Endothelial cell of umbilical vein (primary cell): Measurements from ENCODE around the gene TF. TPM values are rescaled to one million over a fixed set of nuclear protein-coding genes. Genes with fewer than 3 reads are reported as not detected.

Experiments
- BruUV-seq: library from RNA; stranded (reverse); fragments of 400-500 nt; replicated peaks from 2 replicates; lab custom pipeline; 2021; lab: Mats Ljungman, UMichigan
- CTCF ChIA-PET: fragments of 300-600, 350-600 bp; sonication (Branson Sonifier 250); formaldehyde crosslinking; loops from one replicate; lab custom pipeline; 2021; ENCODE audit warnings: antibody characterized with exemption, inconsistent platforms; lab: Charles Lee
- POLR2A ChIA-PET: fragments of 300-600, 350-600 bp; sonication (Branson Sonifier 250); formaldehyde crosslinking; loops from one replicate; lab custom pipeline; 2021; ENCODE audit warnings: antibody characterized with exemption, inconsistent platforms; lab: Charles Lee
- DNase-seq: peaks from one replicate; pipeline ENCODE4 v3.0.0-alpha.2; 2011; ENCODE audit warnings: low read depth, low spot score
- FAIRE-seq: peaks from 2 replicates; lab custom pipeline; 2011; peaks lifted over from hg19 to GRCh38; lab: Jason Lieb, UNC
- H2AFZ ChIP-seq: 2 replicates; pipeline ENCODE4 v1.6.0; 2012; ENCODE audit warnings: low read depth, low read length, control low read depth, inconsistent platforms
- H3K27ac ChIP-seq: 2 replicates; pipeline ENCODE4 v1.5.1; 2011; ENCODE audit warnings: low read depth, mild to moderate bottlenecking, control low read depth, low read length, moderate library complexity; ENCODE audit not compliant: insufficient read depth
- H3K27me3 ChIP-seq, 2 experiments: 2 replicates each; pipeline versions ENCODE4 v1.6.0 to v1.6.1; 2011; ENCODE audit warnings: low read length in 2 of 2, mixed read lengths in 1 of 2; ENCODE audit not compliant: control insufficient read depth in 2 of 2, insufficient read depth in 2 of 2
- H3K36me3 ChIP-seq, 2 experiments: 2 replicates in 1 of 2; 3 replicates in 1 of 2; pipeline ENCODE4 v1.5.1; 2011; ENCODE audit warnings: low read length in 2 of 2, mild to moderate bottlenecking in 1 of 2, moderate library complexity in 1 of 2; ENCODE audit not compliant: control insufficient read depth in 2 of 2, insufficient read depth in 2 of 2; ENCODE audit errors: extremely low read depth in 1 of 2
- H3K4me1 ChIP-seq: 3 replicates; pipeline ENCODE4 v1.5.1; 2011; ENCODE audit warnings: mild to moderate bottlenecking, low read length; ENCODE audit not compliant: control insufficient read depth, insufficient read depth; ENCODE audit errors: extremely low read depth
- H3K4me2 ChIP-seq: 2 replicates; pipeline ENCODE4 v1.6.1; 2011; ENCODE audit warnings: low read length, control low read depth, mixed read lengths; ENCODE audit not compliant: insufficient read depth
- H3K4me3 ChIP-seq, 3 experiments: fragments of 200-600 bp in 1 of 3; sonication (generic), shearing (Covaris generic) in 1 of 3; replicated peaks in 1 of 3; 2 replicates each; pipeline ENCODE4 v1.5.1; 2011 to 2016; ENCODE audit warnings: control low read depth in 3 of 3, low read length in 3 of 3, mild to moderate bottlenecking in 2 of 3, inconsistent platforms in 1 of 3, low read depth in 1 of 3, moderate library complexity in 1 of 3; ENCODE audit not compliant: insufficient read depth in 1 of 3
- H3K79me2 ChIP-seq: 2 replicates; pipeline ENCODE4 v1.6.0; 2012; ENCODE audit warnings: low read length, inconsistent platforms; ENCODE audit not compliant: control insufficient read depth, insufficient read depth
- H3K9ac ChIP-seq: replicated peaks from 2 replicates; pipeline ENCODE3; 2011; ENCODE audit warnings: low read length, control low read depth; ENCODE audit not compliant: insufficient read depth; ENCODE audit errors: extremely low read depth
- H3K9me1 ChIP-seq: replicated peaks from 3 replicates; pipeline ENCODE4 v1.6.0; 2011; ENCODE audit warnings: mild to moderate bottlenecking, low read length; ENCODE audit not compliant: control insufficient read depth, insufficient read depth; ENCODE audit errors: extremely low read depth
- H3K9me3 ChIP-seq: replicated peaks from 2 replicates; pipeline ENCODE4 v1.5.1; 2012; ENCODE audit warnings: low read length, inconsistent platforms; ENCODE audit not compliant: control insufficient read depth, insufficient read depth
- H4K20me1 ChIP-seq: replicated peaks from 2 replicates; pipeline ENCODE3; 2011; ENCODE audit warnings: mild to moderate bottlenecking, low read length; ENCODE audit not compliant: control insufficient read depth, insufficient read depth; ENCODE audit errors: extremely low read depth
- EZH2 ChIP-seq: IDR thresholded peaks from 2 replicates; pipeline ENCODE4 v1.6.1; 2012; ENCODE audit warnings: borderline replicate concordance, low read depth, mild to moderate bottlenecking, moderate library complexity, low read length, inconsistent platforms; ENCODE audit not compliant: severe bottlenecking
- FOS ChIP-seq: IDR thresholded peaks from 2 replicates; pipeline ENCODE4 v1.6.1; 2011; ENCODE audit warnings: mild to moderate bottlenecking, low read length, moderate library complexity, borderline replicate concordance; ENCODE audit not compliant: insufficient read depth
- GATA2 ChIP-seq: IDR thresholded peaks from 2 replicates; pipeline ENCODE4 v1.7.0; 2011; ENCODE audit warnings: low read depth, mild to moderate bottlenecking, moderate library complexity, mixed read lengths, low read length; ENCODE audit not compliant: insufficient read length, insufficient read depth
- JUN ChIP-seq: IDR thresholded peaks from 2 replicates; pipeline ENCODE4 v1.6.1; 2011; ENCODE audit warnings: borderline replicate concordance, low read depth; ENCODE audit not compliant: insufficient read length, insufficient read depth
- MYC ChIP-seq: IDR thresholded peaks from one replicate; pipeline ENCODE4 v1.6.1; 2011; ENCODE audit warnings: mild to moderate bottlenecking, low read depth, low read length
- POLR2A ChIP-seq: IDR thresholded peaks from 2 replicates; pipeline ENCODE4 v1.6.1; 2012; ENCODE audit warnings: low read depth, mild to moderate bottlenecking, control low read depth, low read length
- POLR2AphosphoS5 ChIP-seq: IDR thresholded peaks from 2 replicates; pipeline ENCODE4 v1.6.1; 2012; ENCODE audit warnings: low read depth, mild to moderate bottlenecking, control low read depth, low read length, moderate library complexity; ENCODE audit not compliant: insufficient read depth
- dilution Hi-C: fragments of 300-500 bp; cut with MboI; formaldehyde crosslinking; loops from one replicate; pipeline ENCODE4 v1.15.0; 2019; ENCODE audit warnings: low sequenced_read_pairs; ENCODE audit not compliant: extremely low pct_ligation_motif_present
- intact Hi-C: fragments of 100-400 bp; cut with micrococcal nuclease; formaldehyde crosslinking; loops from one replicate; pipeline ENCODE4 v1.10.0; 2022
- polyA plus RNA-seq, 4 experiments: library from polyadenylated mRNA; depleted of rRNA in 3 of 4; stranded (reverse) in 3 of 4; unstranded in 1 of 4; fragments of >200 nt; gene quantifications; 2 replicates each; pipeline versions ENCODE4 v1.2.1 to v1.2.3, GENCODE V29; 2011 to 2012; ENCODE audit warnings: missing spikeins in 1 of 4
- total RNA-seq: library from RNA; stranded (reverse); gene quantifications from 2 replicates; pipeline ENCODE4 v1.2.3, GENCODE V29; 2021
- TF ChIP-seq, protein P1 (sequence below), 2 donors: IDR thresholded peaks; 1 replicate in 1 of 2; 2 replicates in 1 of 2; pipeline ENCODE4 v1.5.1; 2011; ENCODE audit warnings: low read length in 2 of 2, mild to moderate bottlenecking in 2 of 2, moderate library complexity in 2 of 2, control low read depth in 1 of 2, inconsistent platforms in 1 of 2, low read depth in 1 of 2; ENCODE audit not compliant: insufficient read depth in 1 of 2; ENCODE audit errors: extremely low read depth in 1 of 2
- TF ChIP-seq, protein P2 (sequence below): IDR thresholded peaks from 2 replicates; pipeline ENCODE4 v1.6.1; 2011; ENCODE audit not compliant: insufficient read depth, insufficient read length

Gene TF
- total and polyA plus RNA-seq, 2 donors (not counting 3 experiments of a cell fraction or from before 2014, with no cell fraction given): 0.32 to 0.69 TPM

DNA sequence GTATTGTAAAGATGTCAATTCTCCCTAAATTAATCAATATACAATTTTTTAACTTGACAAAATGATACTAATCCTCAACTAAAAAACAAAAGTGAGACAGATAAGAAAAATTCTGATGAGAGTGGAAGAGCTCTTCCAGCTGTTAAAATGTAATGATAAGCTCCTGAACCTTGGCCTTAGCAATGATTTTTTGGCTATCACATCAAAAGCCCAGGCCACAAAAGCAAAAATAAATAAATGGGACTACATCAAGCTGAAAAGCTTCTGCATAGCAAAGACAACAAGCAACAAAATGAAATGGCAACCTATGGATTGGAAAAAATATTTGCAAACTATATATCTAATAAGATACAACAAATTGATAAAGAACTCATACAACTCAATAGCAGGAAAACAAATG, 35.4 kb downstream of the TF start:
- FAIRE-seq (no peak), DNase-seq (no peak)
- dilution Hi-C loops: no loop called here
- Histone ChIP-seq H3K9me3 (no peaks in the 10 kb centered on the region), H3K36me3 (no peaks in the 10 kb centered on the region), H3K27ac (no peak overlapping the region), H3K27me3 (peaks cover 1 to 12% of the 10 kb centered on the region in 2 experiments), H3K9me1 (no peaks in the 10 kb centered on the region), H3K9ac (no peak overlapping the region), H3K4me2 (no peak overlapping the region), H4K20me1 (no peaks in the 10 kb centered on the region), H3K4me3 (no peak overlapping the region), H2AFZ (no peak overlapping the region), H3K4me1 (no peaks in the 10 kb centered on the region), H3K79me2 (no peaks in the 10 kb centered on the region)
- BruUV-seq: no TSS peak
- ChIA-PET CTCF (interaction anchor here (0.5 to 0.7 kb wide), 2 partner anchors 12 to 463 kb away, joined by 3 read pairs; no protein-coding TSS in a partner anchor), POLR2A (no interaction called here)
- intact Hi-C loops: no loop called here
- TF ChIP-seq JUN: no peak
- TF ChIP-seq EZH2: no peak
- TF ChIP-seq FOS: no peak
- TF ChIP-seq, protein P1, sequence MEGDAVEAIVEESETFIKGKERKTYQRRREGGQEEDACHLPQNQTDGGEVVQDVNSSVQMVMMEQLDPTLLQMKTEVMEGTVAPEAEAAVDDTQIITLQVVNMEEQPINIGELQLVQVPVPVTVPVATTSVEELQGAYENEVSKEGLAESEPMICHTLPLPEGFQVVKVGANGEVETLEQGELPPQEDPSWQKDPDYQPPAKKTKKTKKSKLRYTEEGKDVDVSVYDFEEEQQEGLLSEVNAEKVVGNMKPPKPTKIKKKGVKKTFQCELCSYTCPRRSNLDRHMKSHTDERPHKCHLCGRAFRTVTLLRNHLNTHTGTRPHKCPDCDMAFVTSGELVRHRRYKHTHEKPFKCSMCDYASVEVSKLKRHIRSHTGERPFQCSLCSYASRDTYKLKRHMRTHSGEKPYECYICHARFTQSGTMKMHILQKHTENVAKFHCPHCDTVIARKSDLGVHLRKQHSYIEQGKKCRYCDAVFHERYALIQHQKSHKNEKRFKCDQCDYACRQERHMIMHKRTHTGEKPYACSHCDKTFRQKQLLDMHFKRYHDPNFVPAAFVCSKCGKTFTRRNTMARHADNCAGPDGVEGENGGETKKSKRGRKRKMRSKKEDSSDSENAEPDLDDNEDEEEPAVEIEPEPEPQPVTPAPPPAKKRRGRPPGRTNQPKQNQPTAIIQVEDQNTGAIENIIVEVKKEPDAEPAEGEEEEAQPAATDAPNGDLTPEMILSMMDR (IDR thresholded peaks at IDR 0.05; ENCODE audit: extremely low read depth in 1 of 2, insufficient read depth in 1 of 2, low read depth in 1 of 2, low read length in 2 of 2): no peak
- no peak for TF ChIP-seq MYC
- TF ChIP-seq GATA2: no peak
- TF ChIP-seq POLR2AphosphoS5: no peak
- TF ChIP-seq, protein P2, sequence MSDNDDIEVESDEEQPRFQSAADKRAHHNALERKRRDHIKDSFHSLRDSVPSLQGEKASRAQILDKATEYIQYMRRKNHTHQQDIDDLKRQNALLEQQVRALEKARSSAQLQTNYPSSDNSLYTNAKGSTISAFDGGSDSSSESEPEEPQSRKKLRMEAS: no peak
- TF ChIP-seq POLR2A: no peak
